Measurements from ENCODE around the gene GLMP. TPM values are rescaled to one million over a fixed set of nuclear protein-coding genes. Genes with fewer than 3 reads are reported as not detected.

GLMP gene
- polyA plus RNA-seq, 1 donor from 2014 or later, result 11.5 TPM

- Mint-ChIP-seq H3K27ac (no peak overlapping the region), H3K9me3 (no peaks in the 10 kb centered on the region), H3K36me3 (peaks cover 3% of the 10 kb centered on the region), H3K4me1 (peaks cover 0 to 2% (median 0%) of the 10 kb centered on the region in 3 donors), H3K4me3 (no peak overlapping the region), H3K27me3 (no peaks in the 10 kb centered on the region)
Observed at GRCh38 chr1:156303241-156303640, 7.8 kb upstream of the GLMP start.

GRCh38 chr1:156298852-156299357, 3.4 kb upstream of the GLMP start, which contains the start of gene VHLL:
Gene VHLL, minus strand, starts transcription at chr1:156299307. Its CDS starts 118 bp downstream, at chr1:156299189.
- peaks cover 2% of the 10 kb centered on the region for H3K36me3 Mint-ChIP-seq
- no peak within 1 kb of the TSS for H3K27ac Mint-ChIP-seq
- no peaks in the 10 kb centered on the region for H3K9me3 Mint-ChIP-seq

GRCh38 chr1:156293895-156294294, 1.6 kb downstream of the GLMP start:
- H3K36me3 Mint-ChIP-seq, result peaks cover 2% of the 10 kb centered on the region

More at GRCh38 chr1:156298852-156299357, 3.4 kb upstream of the GLMP start, which contains the start of gene VHLL:
- H3K27me3 Mint-ChIP-seq, result no peaks in the 10 kb centered on the region
- peak within 1 kb of the TSS in 1 of 4 donors; percentile 37 for H3K4me3 Mint-ChIP-seq
- peaks cover 7 to 12% (median 7%) of the 10 kb centered on the region in 3 donors for H3K4me1 Mint-ChIP-seq

DNA sequence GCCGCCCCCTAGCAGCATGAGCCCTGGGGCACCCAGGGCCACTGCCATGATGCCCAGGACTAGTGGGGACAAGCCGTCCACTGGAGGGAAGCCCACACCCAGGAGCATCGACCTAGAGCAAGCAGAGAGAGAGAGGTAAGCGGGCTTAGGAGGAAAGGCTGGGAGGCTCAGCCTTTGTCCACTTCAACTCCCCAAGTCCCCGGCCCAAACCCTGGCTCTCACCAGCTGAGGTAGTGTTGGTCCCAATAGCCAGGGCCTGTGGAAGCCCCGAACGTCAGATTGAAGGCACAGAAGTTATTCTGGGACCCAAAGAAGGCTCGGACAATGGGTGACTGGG, 2.4 kb downstream of the GLMP start:
- peaks cover 3% of the 10 kb centered on the region for H3K36me3 Mint-ChIP-seq
- H3K27me3 Mint-ChIP-seq, result no peaks in the 10 kb centered on the region
- H3K9me3 Mint-ChIP-seq, result no peaks in the 10 kb centered on the region
- peaks cover 5 to 16% (median 13%) of the 10 kb centered on the region in 3 donors for H3K4me1 Mint-ChIP-seq
- no peak overlapping the region for H3K27ac Mint-ChIP-seq
- peak overlapping the region in 1 of 4 donors; percentile 43 for H3K4me3 Mint-ChIP-seq

More at GRCh38 chr1:156293895-156294294, 1.6 kb downstream of the GLMP start:
- H3K27me3 Mint-ChIP-seq, result no peaks in the 10 kb centered on the region
- peak overlapping the region in 1 of 4 donors; percentile 52 for H3K4me3 Mint-ChIP-seq
- H3K4me1 Mint-ChIP-seq, result peaks cover 5 to 16% (median 13%) of the 10 kb centered on the region in 3 donors
- H3K27ac Mint-ChIP-seq, result no peak overlapping the region
- no peaks in the 10 kb centered on the region for H3K9me3 Mint-ChIP-seq

DNA sequence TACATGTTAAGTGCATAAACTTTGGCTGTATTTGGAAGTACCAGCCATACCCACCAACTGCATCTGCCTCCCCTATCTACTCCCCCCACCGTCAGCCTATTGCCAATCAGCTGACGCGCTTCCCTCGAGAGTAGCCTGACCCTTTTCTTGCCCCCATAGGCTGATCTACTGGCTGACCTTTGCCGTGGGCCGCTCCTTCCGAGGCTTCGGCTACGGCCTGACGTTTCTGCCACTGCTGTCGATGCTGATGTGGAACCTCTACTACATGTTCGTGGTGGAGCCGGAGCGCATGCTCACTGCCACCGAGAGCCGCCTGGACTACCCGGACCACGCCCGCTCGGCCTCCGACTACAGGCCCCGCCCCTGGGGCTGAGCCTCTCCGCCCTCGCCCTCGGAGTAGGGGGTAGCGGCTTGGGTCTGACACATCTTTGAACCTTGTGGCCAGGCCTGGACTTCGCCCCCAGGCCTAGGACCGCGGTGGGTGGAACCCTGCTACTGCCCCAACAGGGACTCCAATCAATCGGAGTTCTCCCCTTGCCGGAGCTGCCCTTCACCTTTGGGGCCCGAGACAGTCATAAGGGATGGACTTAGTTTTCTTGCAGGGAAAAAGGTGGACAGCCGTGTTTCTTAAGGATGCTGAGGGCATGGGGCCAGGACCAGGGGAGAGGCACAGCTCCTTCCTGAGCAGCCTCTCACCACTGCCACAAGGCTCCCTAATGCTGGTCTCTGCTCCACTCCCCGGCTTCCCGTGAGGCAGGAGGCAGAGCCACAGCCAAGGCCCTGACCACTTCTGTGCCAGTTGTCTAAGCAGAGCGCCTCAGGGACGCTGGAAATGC, 4.0 kb downstream of the GLMP start:
- Mint-ChIP-seq H3K4me1 (peaks cover 5 to 16% (median 13%) of the 10 kb centered on the region in 3 donors), H3K27ac (peak overlapping the region in 2 of 3 donors; percentile 59 to 89), H3K36me3 (peaks cover 3% of the 10 kb centered on the region), H3K27me3 (no peaks in the 10 kb centered on the region), H3K9me3 (no peaks in the 10 kb centered on the region), H3K4me3 (peak overlapping the region; percentile 63 to 90 (median 72))

GRCh38 chr1:156289857-156290256, 5.6 kb downstream of the GLMP start:
- Mint-ChIP-seq H3K9me3 (no peaks in the 10 kb centered on the region), H3K4me3 (peak overlapping the region in 1 of 4 donors; percentile 15), H3K4me1 (peaks cover 1 to 10% (median 5%) of the 10 kb centered on the region in 3 donors), H3K27me3 (no peaks in the 10 kb centered on the region), H3K27ac (no peak overlapping the region), H3K36me3 (peaks cover 3% of the 10 kb centered on the region)

DNA sequence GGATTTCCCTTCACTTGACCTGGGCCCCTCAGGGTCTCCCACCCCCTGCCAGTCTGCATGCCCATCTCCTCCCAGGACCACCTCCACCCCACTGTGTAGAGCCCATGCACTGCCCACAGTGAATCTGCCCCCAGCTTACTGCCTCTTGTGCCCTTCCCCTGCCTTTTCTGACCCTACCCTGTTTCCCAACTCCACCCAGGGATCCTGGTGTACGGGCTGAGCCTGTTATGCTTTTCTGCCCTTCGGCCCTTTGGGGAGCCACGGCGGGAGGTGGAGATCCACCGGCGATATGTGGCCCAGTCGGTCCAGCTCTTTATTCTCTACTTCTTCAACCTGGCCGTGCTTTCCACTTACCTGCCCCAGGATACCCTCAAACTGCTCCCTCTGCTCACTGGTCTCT, 9.4 kb downstream of the GLMP start:
- Mint-ChIP-seq H3K27ac (no peak overlapping the region), H3K36me3 (peaks cover 5% of the 10 kb centered on the region), H3K27me3 (no peaks in the 10 kb centered on the region), H3K4me3 (peak overlapping the region in 2 of 4 donors; percentile 12 to 33), H3K9me3 (peaks cover 0 to 2% (median 0%) of the 10 kb centered on the region in 3 donors), H3K4me1 (peaks cover 18 to 26% (median 21%) of the 10 kb centered on the region in 3 donors)

DNA sequence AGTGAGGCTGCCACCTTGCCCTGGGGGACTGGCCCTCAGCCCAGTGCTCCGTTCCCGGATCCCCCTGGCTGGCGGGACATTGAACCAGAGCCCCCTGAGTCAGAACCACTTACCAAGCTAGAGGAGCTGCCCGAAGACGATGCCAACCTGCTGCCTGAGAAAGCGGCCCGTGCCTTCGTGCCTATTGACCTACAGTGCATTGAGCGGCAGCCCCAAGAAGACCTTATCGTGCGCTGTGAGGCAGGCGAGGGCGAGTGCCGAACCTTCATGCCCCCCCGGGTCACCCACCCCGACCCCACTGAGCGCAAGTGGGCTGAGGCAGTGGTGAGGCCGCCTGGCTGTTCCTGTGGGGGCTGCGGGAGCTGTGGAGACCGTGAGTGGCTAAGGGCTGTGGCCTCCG, 10.0 kb downstream of the GLMP start:
- no peak overlapping the region for H3K27ac Mint-ChIP-seq
- no peaks in the 10 kb centered on the region for H3K27me3 Mint-ChIP-seq
- H3K9me3 Mint-ChIP-seq, result peaks cover 0 to 2% (median 0%) of the 10 kb centered on the region in 3 donors
- peak overlapping the region in 1 of 4 donors; percentile 11 for H3K4me3 Mint-ChIP-seq
- peaks cover 5% of the 10 kb centered on the region for H3K36me3 Mint-ChIP-seq
- peaks cover 24 to 32% (median 26%) of the 10 kb centered on the region in 3 donors for H3K4me1 Mint-ChIP-seq

GRCh38 chr1:156284757-156285156, 10.7 kb downstream of the GLMP start:
- no peaks in the 10 kb centered on the region for H3K27me3 Mint-ChIP-seq
- H3K4me1 Mint-ChIP-seq, result peaks cover 24 to 36% (median 32%) of the 10 kb centered on the region in 3 donors
- peaks cover 4% of the 10 kb centered on the region for H3K36me3 Mint-ChIP-seq
- peak overlapping the region in 1 of 4 donors; percentile 11 for H3K4me3 Mint-ChIP-seq
- H3K9me3 Mint-ChIP-seq, result peaks cover 0 to 2% (median 0%) of the 10 kb centered on the region in 3 donors
- H3K27ac Mint-ChIP-seq, result no peak overlapping the region

DNA sequence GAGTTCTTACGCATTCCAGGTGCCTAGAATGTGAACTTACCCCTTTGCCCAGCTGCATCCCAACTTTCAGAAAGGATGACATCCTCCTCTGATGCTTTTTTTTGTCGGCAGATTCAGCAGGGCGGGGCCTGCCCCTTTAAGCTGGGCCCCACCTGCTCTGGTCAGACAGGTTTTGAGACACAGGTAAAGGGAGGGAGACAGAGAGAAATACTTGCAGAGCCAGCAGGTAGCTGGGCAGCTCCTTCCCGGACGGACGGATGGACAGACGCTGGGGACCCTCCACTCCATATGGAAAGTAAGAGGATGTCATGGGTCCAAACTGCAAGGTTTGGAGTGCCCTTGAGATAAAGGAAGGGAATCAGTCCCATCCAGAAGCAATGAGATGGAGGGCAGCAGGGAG, 11.4 kb downstream of the GLMP start, which contains the start of gene TMEM79:
Gene TMEM79, plus strand, starts transcription at position 214 of the 400 bp plus-strand sequence. CDS start 902 bp downstream, outside the sequence.
- peak within 1 kb of the TSS; percentile 94 to 98 (median 96) for H3K4me3 Mint-ChIP-seq
- H3K27ac Mint-ChIP-seq, result peak within 1 kb of the TSS in 2 of 3 donors; percentile 94 to 95
- H3K4me1 Mint-ChIP-seq, result peaks cover 24 to 34% (median 32%) of the 10 kb centered on the region in 3 donors
- no peaks in the 10 kb centered on the region for H3K27me3 Mint-ChIP-seq
- peaks cover 3% of the 10 kb centered on the region for H3K36me3 Mint-ChIP-seq
- H3K9me3 Mint-ChIP-seq, result peaks cover 0 to 2% (median 0%) of the 10 kb centered on the region in 3 donors

DNA sequence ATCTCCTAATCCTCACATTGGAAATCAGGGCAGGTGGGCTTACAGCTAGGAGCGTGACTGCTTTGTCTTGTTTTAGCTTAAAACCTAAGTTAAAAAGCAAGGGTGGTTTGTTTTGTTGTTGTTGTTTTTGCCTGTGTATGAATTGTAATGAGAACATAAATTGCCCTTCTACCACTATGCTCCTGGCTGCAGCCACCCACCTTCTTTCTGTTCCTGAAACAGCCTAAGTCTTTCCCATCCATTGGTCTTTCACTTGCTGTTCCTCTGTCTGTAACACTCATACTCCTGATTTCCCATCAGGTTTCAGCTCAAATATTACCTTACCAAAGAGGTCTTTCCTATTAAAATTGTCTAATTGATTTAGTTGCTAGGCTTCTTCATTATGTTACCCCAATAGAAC, 12.0 kb downstream of the GLMP start:
- Mint-ChIP-seq H3K27ac (peak overlapping the region in 2 of 3 donors; percentile 94 to 95), H3K9me3 (peaks cover 0 to 2% (median 0%) of the 10 kb centered on the region in 3 donors), H3K4me3 (peak overlapping the region; percentile 94 to 98 (median 96)), H3K27me3 (no peaks in the 10 kb centered on the region), H3K36me3 (peaks cover 2% of the 10 kb centered on the region), H3K4me1 (peaks cover 24 to 34% (median 32%) of the 10 kb centered on the region in 3 donors)

DNA sequence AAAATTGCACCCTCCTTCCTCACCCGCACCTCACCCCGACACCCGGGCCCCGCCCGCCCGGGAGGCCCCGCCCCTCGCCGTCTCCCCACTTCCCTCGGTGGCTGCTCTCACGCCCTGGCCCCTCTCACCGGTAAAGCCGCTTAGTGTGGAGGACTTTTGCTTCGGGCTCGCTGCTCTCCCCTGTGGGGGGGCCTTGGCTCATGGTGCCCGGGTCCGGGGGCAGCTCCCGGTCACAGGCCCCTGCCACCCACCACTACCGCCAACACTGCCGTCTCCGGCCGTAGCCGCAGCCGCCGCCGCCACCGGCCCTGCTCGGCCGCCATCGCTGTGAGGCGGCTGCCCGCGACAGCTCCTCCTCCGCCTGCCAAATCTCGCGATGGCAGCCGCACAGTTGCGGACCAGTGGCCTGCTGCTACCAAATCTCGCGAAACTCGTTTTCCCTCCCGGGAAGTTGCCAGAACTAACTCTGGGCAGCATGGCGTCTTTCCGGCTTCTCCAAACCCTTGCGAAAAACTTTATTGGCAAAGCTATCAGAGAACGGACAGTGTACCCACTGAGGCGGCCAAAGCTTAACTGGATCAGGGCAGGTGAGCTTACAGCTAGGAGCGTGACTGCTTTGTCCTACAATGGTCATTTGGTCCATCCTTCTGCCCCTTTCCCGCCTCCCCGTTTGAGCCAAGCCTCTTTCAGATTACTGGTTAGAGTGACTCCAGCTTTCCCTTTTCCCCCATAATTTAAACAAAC, 12.8 kb downstream of the GLMP start, which contains the start of gene SMG5:
Gene SMG5, minus strand, starts transcription at position 347 of the 744 bp plus-strand sequence. Its CDS starts 145 bp downstream, at position 202.
- H3K4me1 Mint-ChIP-seq, result peaks cover 24 to 34% (median 32%) of the 10 kb centered on the region in 3 donors
- no peaks in the 10 kb centered on the region for H3K27me3 Mint-ChIP-seq
- H3K36me3 Mint-ChIP-seq, result peaks cover 2% of the 10 kb centered on the region
- peak within 1 kb of the TSS; percentile 91 to 95 (median 94) for H3K27ac Mint-ChIP-seq
- peaks cover 0 to 2% (median 0%) of the 10 kb centered on the region in 3 donors for H3K9me3 Mint-ChIP-seq
- peak within 1 kb of the TSS; percentile 94 to 98 (median 96) for H3K4me3 Mint-ChIP-seq

DNA sequence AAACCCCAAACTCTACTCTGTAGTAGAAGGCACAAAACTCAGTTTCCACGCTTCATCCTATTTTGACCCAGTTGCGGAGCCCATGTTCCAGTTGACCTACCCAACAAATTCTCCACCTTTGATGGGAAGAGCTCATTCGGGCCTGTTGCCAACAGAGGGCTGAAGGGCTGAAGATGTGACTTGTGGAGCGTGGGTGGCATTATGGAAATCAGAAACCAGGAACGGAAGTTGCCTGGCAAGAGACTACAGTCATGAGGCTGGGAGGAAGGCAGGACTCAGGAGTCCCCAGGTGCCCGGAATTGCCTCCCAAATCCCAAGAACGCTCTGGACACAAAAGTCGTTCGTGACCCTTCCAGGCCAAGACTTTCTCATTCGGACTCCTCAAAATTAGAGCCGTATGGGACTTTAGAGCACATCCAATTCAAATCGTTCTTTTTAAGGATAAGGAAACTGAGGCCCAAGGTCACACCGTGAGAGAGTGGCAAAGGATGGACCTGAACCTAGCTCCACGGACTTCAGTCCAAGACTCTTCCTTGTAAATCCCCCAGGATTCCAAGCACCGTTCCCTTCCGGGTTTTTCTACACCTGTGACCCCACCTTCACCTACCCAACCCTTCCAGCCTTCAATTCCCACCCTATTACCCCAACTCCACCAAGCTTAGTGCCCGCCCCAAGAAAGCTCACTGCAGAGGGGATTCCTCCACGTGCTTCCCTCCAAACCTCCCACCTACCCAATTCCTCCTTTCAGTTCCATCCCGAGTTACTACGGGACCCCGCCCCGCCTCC, 13.6 kb downstream of the GLMP start:
- Mint-ChIP-seq H3K4me1 (peaks cover 24 to 34% (median 32%) of the 10 kb centered on the region in 3 donors), H3K27me3 (no peaks in the 10 kb centered on the region), H3K36me3 (peaks cover 2% of the 10 kb centered on the region), H3K9me3 (peaks cover 0 to 2% (median 0%) of the 10 kb centered on the region in 3 donors), H3K4me3 (peak overlapping the region; percentile 94 to 98 (median 96)), H3K27ac (peak overlapping the region; percentile 91 to 95 (median 94))

DNA sequence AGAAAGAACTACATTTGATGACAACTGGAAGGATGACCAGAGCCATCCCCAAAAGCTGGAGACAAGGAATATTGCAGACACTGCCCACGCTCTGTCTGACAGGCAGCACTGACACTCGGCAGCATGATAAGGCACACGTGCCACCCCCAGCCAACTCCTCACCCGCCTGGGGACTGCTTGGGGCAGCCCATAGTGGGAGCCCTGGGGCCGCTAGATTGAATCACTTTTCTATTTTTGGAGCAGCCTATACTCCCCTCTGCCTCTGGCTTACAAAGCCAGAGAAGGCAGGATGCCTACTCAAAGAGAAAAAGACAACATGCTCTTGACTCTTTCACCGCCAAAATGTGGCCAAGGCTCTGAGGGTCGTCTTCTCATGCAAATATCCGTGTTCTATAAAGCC, 14.2 kb downstream of the GLMP start:
- H3K4me3 Mint-ChIP-seq, result peak overlapping the region; percentile 94 to 98 (median 96)
- no peaks in the 10 kb centered on the region for H3K27me3 Mint-ChIP-seq
- H3K36me3 Mint-ChIP-seq, result peaks cover 2% of the 10 kb centered on the region
- peaks cover 24 to 34% (median 32%) of the 10 kb centered on the region in 3 donors for H3K4me1 Mint-ChIP-seq
- peaks cover 0 to 2% (median 0%) of the 10 kb centered on the region in 3 donors for H3K9me3 Mint-ChIP-seq
- peak overlapping the region; percentile 59 to 95 (median 91) for H3K27ac Mint-ChIP-seq

Measured in IgD-negative memory B cell (primary cell).